SK-N-MC (cell line): Measurements from ENCODE around the gene TMEM192.
"Not testable (repeated sequence)": the region's sequence is repeated elsewhere in the genome, so short reads cannot be mapped to it uniquely, and the experiment has no call there.

Experiments used
- DNase-seq: peaks from one replicate; pipeline ENCODE4 v3.0.0-alpha.2; 2011; ENCODE audit warnings: low read depth, low spot score
- H3K27ac ChIP-seq: fragments of 200-600 bp; sonication (generic); 2 replicates; pipeline ENCODE4 v1.5.1; 2016; ENCODE audit warnings: mixed run types
- H3K36me3 ChIP-seq: fragments of 200-600 bp; sonication (generic); 2 replicates; pipeline ENCODE4 v1.6.1; 2017; ENCODE audit warnings: antibody characterized with exemption, low read length, mixed read lengths; ENCODE audit not compliant: insufficient read depth
- H3K4me3 ChIP-seq: fragments of 200-600 bp; sonication (generic); 2 replicates; pipeline ENCODE4 v1.5.1; 2016
- H3K9ac ChIP-seq: fragments of 200-600 bp; sonication (generic); 2 replicates; pipeline ENCODE4 v1.8.0; 2017; ENCODE audit warnings: mixed run types, mixed read lengths; ENCODE audit not compliant: insufficient read length
- H3K9me3 ChIP-seq: fragments of 200-600 bp; sonication (generic); 2 replicates; pipeline ENCODE4 v1.6.1; 2017; ENCODE audit warnings: low read depth, mild to moderate bottlenecking, antibody characterized with exemption, low read length, moderate library complexity, mixed read lengths
- EZH2 ChIP-seq: fragments of 200-600 bp; sonication (generic); IDR thresholded peaks from one replicate; pipeline ENCODE4 v1.6.1; 2017; ENCODE audit warnings: antibody characterized with exemption
- FOXP2 ChIP-seq: optimal IDR thresholded peaks from 2 replicates; pipeline ENCODE3; 2011; ENCODE audit warnings: mild to moderate bottlenecking, moderate library complexity; ENCODE audit not compliant: insufficient read depth; ENCODE audit errors: extremely low read length, control extremely low read depth
- POLR2AphosphoS5 ChIP-seq: IDR thresholded peaks from 2 replicates; pipeline ENCODE4 v1.6.1; 2012; ENCODE audit warnings: mild to moderate bottlenecking, low read depth, low read length, borderline replicate concordance

The TMEM192 gene

GRCh38 chr4:165136529-165136928 is 23.9 kb upstream of the TMEM192 start:
- Histone ChIP-seq H3K36me3 (no peaks in the 10 kb centered on the region), H3K4me3 (no peak overlapping the region), H3K27ac (no peak overlapping the region), H3K9me3 (no peaks in the 10 kb centered on the region), H3K9ac (no peak overlapping the region)
- DNase-seq, result no peak
- TF ChIP-seq FOXP2, result no peak
- TF ChIP-seq POLR2AphosphoS5, result no peak

- DNase-seq, result no peak
- H3K27ac ChIP-seq, result no peak overlapping the region
- no peak for TF ChIP-seq EZH2
- TF ChIP-seq FOXP2, result no peak
- TF ChIP-seq POLR2AphosphoS5, result no peak
These were observed 20.5 kb upstream of the TMEM192 start for GRCh38 chr4:165133150-165133549.

DNA sequence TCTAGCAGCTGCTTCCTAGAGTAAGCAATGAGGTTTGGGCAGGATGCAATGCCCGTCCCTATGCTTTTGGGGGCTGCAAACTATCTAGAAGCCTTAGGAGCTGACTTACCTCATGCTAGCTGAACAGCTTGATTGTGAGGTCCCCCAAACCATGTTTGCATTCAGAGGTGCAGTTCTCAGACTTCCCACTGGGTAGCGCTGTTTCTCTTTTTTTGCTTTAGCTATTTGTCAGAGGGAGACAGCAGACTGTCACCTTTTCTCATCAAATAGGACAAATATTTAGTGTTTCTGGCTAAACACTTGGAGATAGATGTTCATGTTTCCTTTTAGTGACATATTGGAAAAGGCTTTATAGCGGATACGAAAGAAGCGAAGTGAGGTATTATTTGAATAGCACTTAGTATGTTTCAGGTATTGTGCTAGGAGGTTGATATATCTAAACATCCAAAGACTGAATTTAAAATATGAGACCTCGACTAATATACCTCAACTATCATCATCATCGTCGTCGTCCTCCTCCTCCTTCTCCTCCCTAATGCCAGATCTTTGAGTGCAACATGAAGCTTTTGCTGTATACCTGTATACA is 18.7 kb upstream of the TMEM192 start:
- H3K9ac ChIP-seq, result no peak overlapping the region
- no peak overlapping the region for H3K27ac ChIP-seq
- DNase-seq, result peak; percentile 51
- no peaks in the 10 kb centered on the region for H3K36me3 ChIP-seq
- no peak for TF ChIP-seq POLR2AphosphoS5
- no peaks in the 10 kb centered on the region for H3K9me3 ChIP-seq
- H3K4me3 ChIP-seq, result no peak overlapping the region

More at GRCh38 chr4:165133150-165133549, 20.5 kb upstream of the TMEM192 start:
- H3K9ac ChIP-seq, result no peak overlapping the region
- no peaks in the 10 kb centered on the region for H3K9me3 ChIP-seq
- H3K36me3 ChIP-seq, result no peaks in the 10 kb centered on the region
- H3K4me3 ChIP-seq, result no peak overlapping the region

GRCh38 chr4:165129924-165130323 is 17.3 kb upstream of the TMEM192 start:
- H3K9me3 ChIP-seq, result no peaks in the 10 kb centered on the region
- no peak overlapping the region for H3K4me3 ChIP-seq
- H3K36me3 ChIP-seq, result no peaks in the 10 kb centered on the region
- no peak for DNase-seq
- TF ChIP-seq EZH2, result no peak
- TF ChIP-seq POLR2AphosphoS5, result no peak
- TF ChIP-seq FOXP2, result no peak
- no peak overlapping the region for H3K27ac ChIP-seq
- H3K9ac ChIP-seq, result no peak overlapping the region

- H3K9me3 ChIP-seq, H3K36me3 ChIP-seq, H3K27ac ChIP-seq, H3K4me3 ChIP-seq, H3K9ac ChIP-seq, DNase-seq: not testable (repeated sequence)
These were observed 13.3 kb upstream of the TMEM192 start for GRCh38 chr4:165125869-165126499.

GRCh38 chr4:165124488-165124887 is 11.8 kb upstream of the TMEM192 start:
- no peak overlapping the region for H3K27ac ChIP-seq
- TF ChIP-seq FOXP2, result no peak
- TF ChIP-seq EZH2, result no peak
- no peak for TF ChIP-seq POLR2AphosphoS5
- no peak overlapping the region for H3K4me3 ChIP-seq
- no peak for DNase-seq
- H3K9ac ChIP-seq, result no peak overlapping the region
- peaks cover 4% of the 10 kb centered on the region; the same call in 1 of the 2 replicates for H3K9me3 ChIP-seq
- no peaks in the 10 kb centered on the region for H3K36me3 ChIP-seq

DNA sequence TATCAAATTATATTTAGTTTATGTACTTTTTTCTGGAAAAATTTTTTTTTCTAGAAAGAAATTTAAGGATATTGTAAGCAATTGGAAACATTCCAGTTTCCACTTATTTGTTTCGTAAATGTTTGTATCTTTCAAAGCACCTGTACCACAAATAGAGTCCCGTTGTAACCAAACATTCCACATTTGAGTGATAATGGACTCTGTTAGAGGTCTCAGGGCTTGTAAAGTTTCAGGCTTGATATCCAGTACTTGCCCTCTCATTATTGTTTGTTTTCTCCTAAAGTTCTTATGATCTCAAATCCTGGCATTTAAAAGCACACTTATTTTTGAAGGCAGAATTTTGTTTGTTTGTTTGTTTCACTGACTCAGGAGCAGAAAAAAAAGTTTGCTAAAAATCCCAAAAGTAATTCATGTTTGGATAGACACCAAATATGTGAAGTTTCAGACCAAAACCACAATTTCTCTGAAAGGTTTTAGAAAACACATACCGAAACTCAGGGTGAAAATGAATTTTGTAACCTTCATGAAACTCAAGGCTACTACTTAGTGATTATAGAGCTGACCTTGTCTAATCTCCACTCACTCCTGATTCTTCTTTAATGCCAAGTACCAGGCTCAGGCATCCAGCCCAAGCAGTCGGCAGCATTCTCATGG is 5.7 kb upstream of the TMEM192 start:
- Histone ChIP-seq H3K9me3 (peaks cover 4% of the 10 kb centered on the region; the same call in 1 of the 2 replicates), H3K36me3 (no peaks in the 10 kb centered on the region), H3K4me3 (no peak overlapping the region), H3K27ac (no peak overlapping the region; the same call in 1 of the 2 replicates), H3K9ac (peak overlapping the region; percentile 23)
- TF ChIP-seq FOXP2 (no peak), POLR2AphosphoS5 (no peak), EZH2 (no peak)
- DNase-seq, result no peak

GRCh38 chr4:165115301-165115700 is 2.6 kb upstream of the TMEM192 start:
- Histone ChIP-seq H3K4me3 (no peak overlapping the region), H3K9me3 (no peaks in the 10 kb centered on the region), H3K36me3 (no peaks in the 10 kb centered on the region), H3K9ac (no peak overlapping the region), H3K27ac (no peak overlapping the region)
- TF ChIP-seq EZH2 (no peak), POLR2AphosphoS5 (no peak), FOXP2 (no peak)
- no peak for DNase-seq
